ENCODE results near the gene CLDN14. TPM values are rescaled to one million over a fixed set of nuclear protein-coding genes. Genes with fewer than 3 reads are reported as not detected.
"Not testable (repeated sequence)": the region's sequence is repeated elsewhere in the genome, so short reads cannot be mapped to it uniquely, and the experiment has no call there.

CLDN14 gene
- total RNA-seq, 3 donors from 2014 or later = 0.63 TPM; not detected in 2

DNA sequence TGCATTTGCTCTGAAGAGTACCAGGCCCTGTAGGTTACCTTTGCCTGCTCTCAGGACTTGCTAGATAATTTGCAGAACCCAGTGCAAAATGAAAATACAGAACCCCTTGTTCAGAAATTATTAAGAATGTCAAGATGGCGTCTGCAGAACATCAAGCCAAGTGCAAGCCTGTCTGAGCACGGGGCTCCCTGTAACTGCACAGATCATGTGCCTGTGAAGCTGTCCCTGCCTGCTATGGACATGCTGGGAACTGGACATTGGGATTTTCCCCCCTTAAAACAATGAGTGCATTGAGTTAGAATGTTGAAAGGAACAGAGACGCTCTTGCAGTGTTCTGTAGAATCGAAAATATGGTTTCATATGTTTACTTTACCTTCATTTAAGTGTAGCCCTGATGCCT, 2.9 kb downstream of the CLDN14 start:
- ATAC-seq (no peak), DNase-seq (no peak)
- no peaks in the 10 kb centered on the region for H3K4me1 ChIP-seq (ENCODE audit: low read depth)
- TF ChIP-seq CTCF (IDR thresholded peaks at IDR 0.05) = no peak
- intact Hi-C loops (cut with DNase I, micrococcal nuclease) = no loop called here
- H3K4me3 ChIP-seq = no peak overlapping the region
- no peaks in the 10 kb centered on the region for H3K36me3 ChIP-seq (ENCODE audit: low read depth)
- H3K9me3 ChIP-seq = no peaks in the 10 kb centered on the region

- H3K4me3 ChIP-seq; H3K9me3 ChIP-seq; H3K4me1 ChIP-seq (ENCODE audit: low read depth); ATAC-seq; DNase-seq; H3K36me3 ChIP-seq (ENCODE audit: low read depth); intact Hi-C loops (cut with DNase I, micrococcal nuclease): not testable (repeated sequence)
These were observed 3.4 kb downstream of the CLDN14 start for GRCh38 chr21:36476541-36476940.

DNA sequence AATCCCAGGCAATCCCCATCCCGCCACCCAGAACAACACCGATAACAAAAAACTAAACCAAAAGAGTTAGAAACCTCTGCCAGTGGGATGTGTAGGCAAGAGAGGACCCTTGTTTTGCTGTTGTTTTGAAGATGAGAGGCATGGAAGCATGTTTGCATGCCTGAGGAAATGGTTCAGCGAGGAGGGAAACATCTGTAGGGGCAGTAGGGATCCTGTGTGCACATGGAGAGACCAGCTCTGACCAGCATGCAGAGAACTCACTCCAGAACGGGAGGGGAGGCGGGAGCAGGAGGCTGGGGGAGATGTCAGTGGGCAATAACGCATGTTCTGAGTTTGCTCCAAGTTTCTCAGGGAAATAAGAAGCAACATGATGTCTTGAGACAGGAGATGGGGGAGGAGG, 5.3 kb downstream of the CLDN14 start:
- ATAC-seq = no peak
- TF ChIP-seq CTCF (IDR thresholded peaks at IDR 0.05) = no peak
- Histone ChIP-seq H3K36me3 (ENCODE audit: low read depth) (no peaks in the 10 kb centered on the region), H3K4me3 (no peak overlapping the region), H3K9me3 (no peaks in the 10 kb centered on the region), H3K4me1 (ENCODE audit: low read depth) (no peaks in the 10 kb centered on the region)
- intact Hi-C loops (cut with DNase I, micrococcal nuclease) = no loop called here
- no peak for DNase-seq

- Histone ChIP-seq H3K4me3 (no peak overlapping the region), H3K9me3 (no peaks in the 10 kb centered on the region), H3K4me1 (ENCODE audit: low read depth) (no peaks in the 10 kb centered on the region), H3K36me3 (ENCODE audit: low read depth) (no peaks in the 10 kb centered on the region)
- TF ChIP-seq CTCF (IDR thresholded peaks at IDR 0.05) = no peak
- ATAC-seq (no peak), DNase-seq (no peak)
- intact Hi-C loops (cut with DNase I, micrococcal nuclease) = no loop called here
These were observed 6.7 kb downstream of the CLDN14 start for GRCh38 chr21:36473203-36473602.

DNA sequence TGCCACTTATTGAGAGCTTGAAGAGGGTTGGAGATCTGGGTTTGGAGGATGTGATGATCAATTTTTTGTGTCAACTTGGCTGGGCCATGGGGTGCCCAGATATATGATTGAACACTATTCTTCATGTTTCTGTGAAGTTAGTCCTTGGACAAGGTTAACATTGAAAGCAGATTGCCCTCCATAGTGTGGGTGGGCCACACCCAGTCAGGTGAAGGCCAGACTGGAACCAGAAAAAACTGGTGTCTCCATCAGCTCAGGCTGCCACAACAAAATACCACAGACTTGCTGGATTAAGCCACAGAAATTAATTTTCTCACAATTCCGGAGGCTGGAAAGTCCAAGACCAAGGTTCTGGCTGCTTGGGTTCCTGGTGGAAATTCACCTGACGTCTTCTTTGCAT, 7.5 kb downstream of the CLDN14 start:
- intact Hi-C loops (cut with DNase I, micrococcal nuclease) = no loop called here
- DNase-seq = no peak
- no peak for ATAC-seq
- Histone ChIP-seq H3K36me3 (ENCODE audit: low read depth) (no peaks in the 10 kb centered on the region), H3K4me3 (no peak overlapping the region), H3K9me3 (no peaks in the 10 kb centered on the region), H3K4me1 (ENCODE audit: low read depth) (no peaks in the 10 kb centered on the region)
- no peak for TF ChIP-seq CTCF (IDR thresholded peaks at IDR 0.05)

DNA sequence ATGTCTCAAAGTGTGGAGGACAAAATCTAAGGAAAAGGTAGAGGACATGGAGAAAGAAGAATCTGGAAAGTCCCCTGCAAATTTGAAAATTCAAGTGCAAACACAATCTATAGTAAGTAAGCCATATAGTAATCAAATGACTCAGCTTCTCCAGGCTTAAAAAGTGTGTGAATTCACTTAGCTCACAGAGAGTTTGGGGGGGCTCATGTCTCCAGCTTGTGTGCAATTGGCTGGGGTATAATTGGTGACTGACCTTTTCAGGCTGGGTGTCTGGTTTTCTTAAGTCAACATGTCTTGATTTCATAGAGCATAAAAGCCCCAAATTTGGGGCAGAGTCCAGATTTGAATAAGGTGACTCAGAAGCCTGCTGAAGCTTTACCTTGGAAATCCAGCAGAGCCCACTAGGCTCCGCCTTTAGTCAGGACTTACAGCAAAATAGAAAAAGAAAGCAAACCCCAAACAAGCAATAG, 8.6 kb downstream of the CLDN14 start:
- Histone ChIP-seq H3K9me3 (no peaks in the 10 kb centered on the region), H3K4me3 (no peak overlapping the region), H3K36me3 (ENCODE audit: low read depth) (no peaks in the 10 kb centered on the region), H3K4me1 (ENCODE audit: low read depth) (no peaks in the 10 kb centered on the region)
- intact Hi-C loops (cut with DNase I, micrococcal nuclease) = no loop called here
- DNase-seq (no peak), ATAC-seq (peak; percentile 86)
- no peak for TF ChIP-seq CTCF (IDR thresholded peaks at IDR 0.05)

Data from mucosa of descending colon (tissue), 3 donors.